Tibial nerve (tissue), 4 donors: Measurements from ENCODE around the gene TRUB1.

Experiments used
- CTCF ChIP-seq, 5 experiments: fragments of 200-600 bp in 3 of 5; fragments of 450-650 bp in 2 of 5; sonication (generic) in 3 of 5; IDR thresholded peaks; one replicate each; pipeline ENCODE4 v1.5.1; 2016 to 2019; ENCODE audit warnings: antibody characterized with exemption in 5 of 5, mild to moderate bottlenecking in 3 of 5, moderate library complexity in 2 of 5
- EP300 ChIP-seq, 2 donors: sonication (generic); formaldehyde crosslinking; IDR thresholded peaks; one replicate each; pipeline ENCODE4 v1.6.1; 2017; ENCODE audit warnings: antibody characterized with exemption in 2 of 2, mild to moderate bottlenecking in 1 of 2

- TF ChIP-seq CTCF (IDR thresholded peaks at IDR 0.05) (no peak), EP300 (IDR thresholded peaks at IDR 0.05) (no peak)
These were observed 82.5 kb downstream of the TRUB1 start for GRCh38 chr10:115020449-115020848.
